ENCODE data around the gene DNAH9.

The DNAH9 gene

GRCh38 chr17:11622492-11622891, 24.2 kb downstream of the DNAH9 start:
- no peak for DNase-seq (ENCODE audit: low read depth, low spot score)
- ChIA-PET CTCF (no interaction called here), POLR2A (no interaction called here)
- TF ChIP-seq CTCF (IDR thresholded peaks at IDR 0.05; ENCODE audit: insufficient read depth, low read length, missing control alignments), result no peak
- H3K4me3 ChIP-seq (ENCODE audit: low read depth, low read length), result no peak overlapping the region

- DNase-seq (ENCODE audit: low read depth, low spot score), result no peak
- POLR2A ChIA-PET, result no interaction called here
- no peak overlapping the region for H3K4me3 ChIP-seq (ENCODE audit: low read depth, low read length)
- TF ChIP-seq CTCF (IDR thresholded peaks at IDR 0.05; ENCODE audit: insufficient read depth, low read length, missing control alignments), result no peak
- CTCF ChIA-PET, result no interaction called here
Observed at GRCh38 chr17:11624976-11625375, 26.7 kb downstream of the DNAH9 start.

GRCh38 chr17:11625878-11626277, 27.6 kb downstream of the DNAH9 start:
- no peak for DNase-seq (ENCODE audit: low read depth, low spot score)
- TF ChIP-seq CTCF (IDR thresholded peaks at IDR 0.05; ENCODE audit: insufficient read depth, low read length, missing control alignments), result no peak
- H3K4me3 ChIP-seq (ENCODE audit: low read depth, low read length), result no peak overlapping the region
- ChIA-PET POLR2A (no interaction called here), CTCF (no interaction called here)

- POLR2A ChIA-PET, result no interaction called here
- no peak for TF ChIP-seq CTCF (IDR thresholded peaks at IDR 0.05; ENCODE audit: insufficient read depth, low read length, missing control alignments)
- no peak overlapping the region for H3K4me3 ChIP-seq (ENCODE audit: low read depth, low read length)
- CTCF ChIA-PET, result no interaction called here
- no peak for DNase-seq (ENCODE audit: low read depth, low spot score)
Observed at GRCh38 chr17:11627301-11627940, 29.2 kb downstream of the DNAH9 start.

- no peak overlapping the region for H3K4me3 ChIP-seq (ENCODE audit: low read depth, low read length)
- CTCF ChIA-PET, result no interaction called here
- POLR2A ChIA-PET, result no interaction called here
- no peak for DNase-seq (ENCODE audit: low read depth, low spot score)
- TF ChIP-seq CTCF (IDR thresholded peaks at IDR 0.05; ENCODE audit: insufficient read depth, low read length, missing control alignments), result no peak
Observed at GRCh38 chr17:11628374-11628773, 30.1 kb downstream of the DNAH9 start.

- H3K4me3 ChIP-seq (ENCODE audit: low read depth, low read length), result no peak overlapping the region
- CTCF ChIA-PET, result no interaction called here
- no peak for TF ChIP-seq CTCF (IDR thresholded peaks at IDR 0.05; ENCODE audit: insufficient read depth, low read length, missing control alignments)
- no peak for DNase-seq (ENCODE audit: low read depth, low spot score)
- POLR2A ChIA-PET, result no interaction called here
Observed at GRCh38 chr17:11628831-11629230, 30.6 kb downstream of the DNAH9 start.
